ENCODE data around the gene PAEP.

DNA sequence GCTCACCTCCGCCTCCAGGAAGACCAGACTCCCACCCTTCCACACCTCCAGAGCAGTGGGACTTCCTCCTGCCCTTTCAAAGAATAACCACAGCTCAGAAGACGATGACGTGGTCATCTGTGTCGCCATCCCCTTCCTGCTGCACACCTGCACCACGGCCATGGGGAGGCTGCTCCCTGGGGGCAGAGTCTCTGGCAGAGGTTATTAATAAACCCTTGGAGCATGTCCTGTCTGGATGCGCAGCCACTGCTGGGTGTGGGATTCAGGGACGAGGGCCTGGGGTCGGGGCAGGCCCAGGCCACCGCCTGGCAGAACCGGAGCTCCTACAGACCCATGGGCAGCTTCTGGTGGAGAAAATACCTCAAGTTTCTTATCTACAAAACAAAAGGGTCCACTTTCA lies 5.0 kb downstream of the PAEP start:
- no peak for TF ChIP-seq CTCF (IDR thresholded peaks at IDR 0.05)
- no peak for TF ChIP-seq POLR2A (IDR thresholded peaks at IDR 0.05)
- TF ChIP-seq POLR2AphosphoS5 (IDR thresholded peaks at IDR 0.05), result no peak

All from breast epithelium (tissue), 3 donors.